Esophagus squamous epithelium (tissue), 5 donors: ENCODE measurements around the gene ERCC4. TPM values are rescaled to one million over a fixed set of nuclear protein-coding genes. Genes with fewer than 3 reads are reported as not detected.

Experiments used
- DNase-seq: peaks from one replicate; lab custom pipeline; 2025; lab: John Stamatoyannopoulos, UW
- H3K27ac ChIP-seq, 4 donors: fragments of 200-600 bp; sonication (generic); one replicate each; pipeline ENCODE4 v1.5.1; 2016 to 2019; ENCODE audit warnings: mild to moderate bottlenecking in 1 of 4
- H3K27me3 ChIP-seq, 4 donors: fragments of 200-600 bp; sonication (generic); 1 replicate in 3 of 4; 2 replicates in 1 of 4; pipeline versions ENCODE4 v1.5.1 to v1.6.0; 2017 to 2021; ENCODE audit warnings: antibody characterized with exemption in 1 of 4
- H3K36me3 ChIP-seq, 3 donors: fragments of 200-600 bp; sonication (generic); one replicate each; pipeline ENCODE4 v1.5.1; 2016 to 2019
- H3K4me1 ChIP-seq, 3 donors: fragments of 200-600 bp; sonication (generic); one replicate each; pipeline ENCODE4 v1.5.1; 2017 to 2019
- H3K4me3 ChIP-seq, 4 donors: fragments of 200-600 bp; sonication (generic); 1 replicate in 3 of 4; 2 replicates in 1 of 4; pipeline ENCODE4 v1.5.1; 2016 to 2019; ENCODE audit warnings: mild to moderate bottlenecking in 2 of 4, moderate library complexity in 1 of 4
- H3K9me3 ChIP-seq, 3 donors: fragments of 200-600 bp; sonication (generic); one replicate each; pipeline ENCODE4 v1.5.1; 2016 to 2019
- POLR2A ChIP-seq, 4 donors: fragments of 450-650 bp; IDR thresholded peaks; one replicate each; pipeline ENCODE4 v1.6.1; 2017; ENCODE audit warnings: antibody characterized with exemption in 4 of 4, mild to moderate bottlenecking in 4 of 4, moderate library complexity in 3 of 4
- WGBS, 2 donors: methylation state at CpG; one replicate each; pipeline ENCODE4 v1.1.5; 2018; 5-methylcytosine and 5-hydroxymethylcytosine counted together
- intact Hi-C: fragments of 100-400 bp; cut with DNase I; formaldehyde crosslinking; loops from one replicate; pipeline ENCODE4 v1.15.0; 2022
- total RNA-seq, 4 donors: library from RNA; depleted of rRNA; stranded (reverse); fragments of >200 nt; gene quantifications; one replicate each; pipeline ENCODE4 v1.1.0, GENCODE V29; 2016
- TF ChIP-seq, protein P1 (sequence below), 6 experiments: fragments of 450-650 bp in 4 of 6; fragments of 200-600 bp in 2 of 6; sonication (generic) in 2 of 6; IDR thresholded peaks; one replicate each; pipeline ENCODE4 v1.5.1; 2016 to 2019; ENCODE audit warnings: antibody characterized with exemption in 6 of 6, mild to moderate bottlenecking in 4 of 6, moderate library complexity in 4 of 6
- donor health status: DM: yes; HTN: yes; CAD: no.

ERCC4 gene
- total RNA-seq, 4 donors from 2014 or later = 4.4 to 8.2 (median 4.8) TPM

DNA sequence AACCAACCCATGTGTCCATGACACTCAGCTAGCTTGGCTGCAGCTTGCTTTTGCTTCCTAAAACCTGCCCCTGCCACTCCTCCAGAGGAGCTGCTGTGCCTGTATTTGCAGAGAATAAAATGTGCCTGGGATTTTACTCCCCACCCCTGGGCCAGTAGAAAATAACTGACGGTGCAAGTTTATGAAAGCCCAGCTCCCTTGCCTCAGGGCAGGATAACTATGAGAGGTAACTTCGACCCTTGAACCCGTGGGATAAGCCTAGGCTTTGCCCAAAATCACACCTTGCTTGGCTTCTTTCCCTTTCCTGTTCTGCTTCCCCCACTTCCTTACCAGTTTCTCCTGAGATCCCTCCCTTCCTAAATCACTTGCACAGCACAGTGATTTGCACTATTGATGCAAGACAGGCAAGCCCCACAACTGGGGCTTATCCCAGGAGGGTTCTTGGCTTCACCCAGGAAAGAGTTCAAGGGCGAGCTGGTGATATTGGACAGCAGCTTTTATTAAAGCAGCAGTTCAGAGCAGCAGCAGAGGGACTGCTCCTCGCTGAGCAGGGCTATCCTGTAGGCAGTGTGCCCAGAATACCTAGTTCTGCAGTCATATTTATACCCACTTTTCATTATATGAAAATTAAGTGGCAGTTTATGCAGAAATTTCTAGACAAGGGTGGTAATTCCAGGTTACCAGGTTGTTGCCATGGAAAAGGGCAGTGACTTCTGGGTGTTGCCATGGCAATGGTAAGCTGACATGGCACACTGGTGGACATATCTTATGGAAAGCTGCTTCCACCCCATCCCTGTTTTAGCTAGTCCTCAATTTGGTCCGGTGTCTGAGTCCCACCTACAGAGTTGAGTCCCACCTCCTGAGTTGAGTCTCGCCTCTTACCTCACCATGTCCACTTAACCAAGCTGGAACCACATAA lies 6.3 kb upstream of the ERCC4 start:
- Histone ChIP-seq H3K27ac (peak overlapping the region in 2 of 4 donors; percentile 59 to 60), H3K4me1 (peaks cover 5 to 43% (median 12%) of the 10 kb centered on the region in 3 donors), H3K9me3 (no peaks in the 10 kb centered on the region), H3K4me3 (no peak overlapping the region), H3K36me3 (no peaks in the 10 kb centered on the region), H3K27me3 (no peaks in the 10 kb centered on the region)
- intact Hi-C loops = loop anchor here (5.0 kb wide), 1 partner anchor 634 kb away; no protein-coding TSS in a partner anchor
- 47 to 72% methylated on average over 7 of the region's 7 CpGs for WGBS, 2 donors
- no peak for TF ChIP-seq POLR2A (IDR thresholded peaks at IDR 0.05)
- TF ChIP-seq, protein P1, sequence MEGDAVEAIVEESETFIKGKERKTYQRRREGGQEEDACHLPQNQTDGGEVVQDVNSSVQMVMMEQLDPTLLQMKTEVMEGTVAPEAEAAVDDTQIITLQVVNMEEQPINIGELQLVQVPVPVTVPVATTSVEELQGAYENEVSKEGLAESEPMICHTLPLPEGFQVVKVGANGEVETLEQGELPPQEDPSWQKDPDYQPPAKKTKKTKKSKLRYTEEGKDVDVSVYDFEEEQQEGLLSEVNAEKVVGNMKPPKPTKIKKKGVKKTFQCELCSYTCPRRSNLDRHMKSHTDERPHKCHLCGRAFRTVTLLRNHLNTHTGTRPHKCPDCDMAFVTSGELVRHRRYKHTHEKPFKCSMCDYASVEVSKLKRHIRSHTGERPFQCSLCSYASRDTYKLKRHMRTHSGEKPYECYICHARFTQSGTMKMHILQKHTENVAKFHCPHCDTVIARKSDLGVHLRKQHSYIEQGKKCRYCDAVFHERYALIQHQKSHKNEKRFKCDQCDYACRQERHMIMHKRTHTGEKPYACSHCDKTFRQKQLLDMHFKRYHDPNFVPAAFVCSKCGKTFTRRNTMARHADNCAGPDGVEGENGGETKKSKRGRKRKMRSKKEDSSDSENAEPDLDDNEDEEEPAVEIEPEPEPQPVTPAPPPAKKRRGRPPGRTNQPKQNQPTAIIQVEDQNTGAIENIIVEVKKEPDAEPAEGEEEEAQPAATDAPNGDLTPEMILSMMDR (IDR thresholded peaks at IDR 0.05) = no peak
- no peak for DNase-seq

DNA sequence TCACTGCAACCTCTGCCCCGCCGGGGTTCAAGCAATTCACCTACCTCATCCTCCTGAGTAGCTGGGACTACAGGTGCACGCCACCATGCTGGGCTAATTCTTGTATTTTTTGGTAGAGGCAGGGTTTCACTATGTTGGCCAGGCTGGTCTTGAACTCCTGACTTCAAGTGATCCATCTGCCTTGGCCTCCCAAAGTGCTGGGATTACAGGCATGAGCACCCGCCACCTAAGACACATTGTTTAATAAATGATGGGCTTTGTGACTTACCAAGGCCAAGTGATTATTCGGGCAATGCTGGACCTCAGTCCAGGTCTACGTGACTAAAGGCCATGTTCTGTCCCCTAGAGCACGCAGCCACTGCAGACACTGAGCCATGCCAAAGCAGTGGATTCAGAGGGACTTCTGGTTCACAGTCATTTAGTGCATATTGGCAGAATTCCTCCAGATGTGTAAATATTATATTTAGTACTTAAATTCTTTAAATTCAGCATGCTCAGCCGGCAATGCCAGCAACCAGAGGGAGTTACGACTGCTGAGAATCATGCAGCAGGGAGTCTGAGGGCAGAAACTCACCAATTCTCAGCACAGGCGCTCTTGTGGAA lies 4.8 kb upstream of the ERCC4 start:
- intact Hi-C loops = no loop called here
- Histone ChIP-seq H3K27me3 (no peaks in the 10 kb centered on the region), H3K36me3 (no peaks in the 10 kb centered on the region), H3K4me1 (peaks cover 5 to 38% (median 13%) of the 10 kb centered on the region in 3 donors), H3K9me3 (no peaks in the 10 kb centered on the region), H3K27ac (no peak overlapping the region), H3K4me3 (no peak overlapping the region)
- TF ChIP-seq POLR2A (IDR thresholded peaks at IDR 0.05) = no peak
- TF ChIP-seq, protein P1 (IDR thresholded peaks at IDR 0.05) = no peak
- DNase-seq = no peak
- 79 to 90% methylated on average over 7 to 10 of the region's 10 CpGs for WGBS, 2 donors

DNA sequence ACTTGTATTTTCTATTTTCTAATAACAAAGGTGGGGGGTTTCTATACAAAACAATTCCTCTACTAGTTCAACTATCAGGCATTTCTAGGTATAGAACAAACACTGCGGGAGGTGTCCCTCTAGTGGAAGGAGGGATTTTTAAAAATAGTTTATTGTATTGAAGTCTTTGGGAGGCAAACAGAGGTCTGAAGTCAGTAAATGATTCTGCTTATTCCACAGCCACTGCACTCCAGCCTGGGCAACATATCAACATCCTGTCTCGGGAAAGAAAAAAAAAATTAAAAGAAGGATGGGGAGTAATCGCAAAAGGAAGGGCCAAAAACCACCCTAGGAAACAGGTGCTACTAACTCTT lies 648 bp upstream of the ERCC4 start:
- H3K36me3 ChIP-seq = peaks cover 0 to 12% (median 0%) of the 10 kb centered on the region in 3 donors
- TF ChIP-seq, protein P1 (IDR thresholded peaks at IDR 0.05) = no peak
- TF ChIP-seq POLR2A (IDR thresholded peaks at IDR 0.05) = no peak
- H3K4me1 ChIP-seq = peaks cover 9 to 30% (median 11%) of the 10 kb centered on the region in 3 donors
- 0% methylated on average over 3 of the region's 3 CpGs for WGBS, 2 donors
- DNase-seq = no peak
- H3K9me3 ChIP-seq = no peaks in the 10 kb centered on the region
- intact Hi-C loops = no loop called here
- no peaks in the 10 kb centered on the region for H3K27me3 ChIP-seq
- H3K27ac ChIP-seq = peak overlapping the region in 3 of 4 donors; percentile 74 to 92 (median 88)
- H3K4me3 ChIP-seq = peak overlapping the region in 3 of 4 donors; percentile 69 to 100 (median 96)

DNA sequence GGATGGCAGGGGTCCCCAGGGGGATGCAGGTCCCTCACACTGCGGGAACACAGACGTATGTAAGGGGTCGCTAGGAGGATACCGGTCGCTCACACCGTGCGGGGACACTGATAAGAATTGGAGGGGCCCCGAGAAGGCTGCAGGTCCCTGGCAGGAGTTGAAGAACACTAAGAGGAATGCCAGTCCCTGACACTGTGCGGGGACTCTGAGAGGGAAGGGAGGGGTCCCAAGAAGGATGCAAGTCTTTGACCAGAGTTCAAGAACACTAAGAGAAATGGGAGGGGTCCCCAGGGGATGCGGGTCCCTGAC lies 510 bp downstream of the ERCC4 start:
- 0% methylated on average over 5 to 10 of the region's 10 CpGs for WGBS, 2 donors
- peak overlapping the region; percentile 69 to 100 (median 84) for H3K4me3 ChIP-seq
- H3K4me1 ChIP-seq = peaks cover 9 to 31% (median 11%) of the 10 kb centered on the region in 3 donors
- intact Hi-C loops = no loop called here
- peak overlapping the region; percentile 73 to 92 (median 85) for H3K27ac ChIP-seq
- no peak for TF ChIP-seq POLR2A (IDR thresholded peaks at IDR 0.05)
- TF ChIP-seq, protein P1 (IDR thresholded peaks at IDR 0.05) = no peak
- no peak for DNase-seq
- H3K9me3 ChIP-seq = no peaks in the 10 kb centered on the region
- peaks cover 0 to 12% (median 0%) of the 10 kb centered on the region in 3 donors for H3K36me3 ChIP-seq
- no peaks in the 10 kb centered on the region for H3K27me3 ChIP-seq

DNA sequence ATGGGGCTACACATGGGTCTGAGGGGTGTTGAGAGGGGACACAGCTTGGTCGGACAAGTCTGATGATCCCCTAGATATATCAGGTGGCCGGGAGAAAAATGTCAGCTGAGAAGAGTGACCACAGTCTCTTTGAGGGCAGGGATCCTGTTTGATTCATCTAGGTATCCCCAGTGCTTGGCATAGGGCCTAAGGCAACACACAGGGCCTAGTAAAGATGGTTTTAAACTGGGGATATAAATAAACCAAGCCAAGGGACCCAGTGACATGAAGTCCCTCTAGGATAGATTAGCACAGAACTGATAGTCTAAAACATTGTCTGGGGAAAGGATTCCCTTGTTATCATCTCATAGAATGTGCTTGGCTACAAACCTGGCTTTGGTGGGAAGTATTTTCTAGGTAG lies 1.4 kb downstream of the ERCC4 start:
- Histone ChIP-seq H3K27ac (no peak overlapping the region), H3K36me3 (peaks cover 0 to 20% (median 0%) of the 10 kb centered on the region in 3 donors), H3K27me3 (no peaks in the 10 kb centered on the region), H3K9me3 (no peaks in the 10 kb centered on the region), H3K4me3 (no peak overlapping the region), H3K4me1 (peaks cover 9 to 35% (median 11%) of the 10 kb centered on the region in 3 donors)
- intact Hi-C loops = no loop called here
- no peak for TF ChIP-seq POLR2A (IDR thresholded peaks at IDR 0.05)
- TF ChIP-seq, protein P1 (IDR thresholded peaks at IDR 0.05) = no peak
- no peak for DNase-seq
- WGBS, 2 donors = 74 to 82% methylated on average over 2 of the region's 2 CpGs
